GM21825 (cell line): ENCODE results near the gene PSMG1.

ENCODE experiments used
- ATAC-seq: cut with Tn5 transposase; IDR thresholded peaks from one replicate; pipeline ENCODE4 v1.9.1; 2021; ENCODE audit warnings: mild to moderate bottlenecking, moderate library complexity; ENCODE audit not compliant: unreplicated experiment

PSMG1 gene

DNA sequence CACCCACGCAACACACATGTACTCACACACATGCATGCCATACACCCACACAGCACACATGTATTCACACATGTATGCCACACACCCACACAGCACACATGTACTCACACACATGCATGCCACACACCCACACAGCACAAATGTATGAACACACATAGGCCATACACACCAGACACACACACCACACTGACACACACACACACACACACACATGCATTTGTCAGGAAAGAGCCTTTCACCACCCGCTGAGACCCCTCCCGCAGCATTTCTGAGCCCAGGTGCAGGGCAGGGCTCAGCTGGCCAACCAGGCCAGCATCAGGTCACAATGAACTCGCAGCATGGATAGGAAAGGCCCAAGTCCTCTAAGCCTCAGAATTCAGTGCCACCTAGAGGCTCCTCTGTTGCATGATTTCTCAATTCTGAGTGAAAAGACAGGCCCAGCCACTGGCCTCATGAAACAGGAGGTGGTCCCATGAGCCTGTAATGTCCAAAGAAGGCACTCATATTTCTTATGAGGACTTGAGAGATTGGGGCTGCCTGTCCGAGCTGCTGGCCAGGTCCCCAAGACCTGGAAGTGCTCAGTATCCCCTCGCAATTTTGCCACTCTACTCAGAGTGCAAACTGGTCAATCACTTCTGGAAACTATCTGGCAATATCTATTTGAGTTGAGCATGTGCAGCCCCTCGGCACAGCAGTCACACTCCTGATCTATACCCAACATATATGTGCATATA, 57.3 kb downstream of the PSMG1 start:
- no peak for ATAC-seq
